ENCODE results near the gene COMMD6. TPM values are rescaled to one million over a fixed set of nuclear protein-coding genes. Genes with fewer than 3 reads are reported as not detected.

COMMD6 gene
- total RNA-seq, 4 donors from 2014 or later, result 45.1 to 92.6 (median 46.2) TPM

GRCh38 chr13:75513271-75513670, 24.4 kb downstream of the COMMD6 start:
- Histone ChIP-seq H3K36me3 (no peaks in the 10 kb centered on the region), H3K4me1 (no peaks in the 10 kb centered on the region), H3K27ac (no peak overlapping the region), H3K4me3 (no peak overlapping the region), H3K27me3 (no peaks in the 10 kb centered on the region), H3K9me3 (no peaks in the 10 kb centered on the region)
- TF ChIP-seq CTCF (IDR thresholded peaks at IDR 0.05), result no peak
- TF ChIP-seq EP300 (IDR thresholded peaks at IDR 0.05; ENCODE audit: low read depth), result no peak
- no peak for TF ChIP-seq POLR2AphosphoS5 (IDR thresholded peaks at IDR 0.05)
- no peak for TF ChIP-seq POLR2A (IDR thresholded peaks at IDR 0.05)
- in situ Hi-C loops (cut with MboI; ENCODE audit: low pct_ligation_motif_present in 1 of 4, low pct_unique_long_range_greater_than_20kb in 1 of 4, low sequenced_read_pairs in 3 of 4), result no loop called here
- 88 to 89% methylated on average over 5 of the region's 5 CpGs for WGBS, 2 donors (ENCODE audit: low coverage in 1 of 2)
- intact Hi-C loops (cut with DNase I; ENCODE audit: low total_unique reads), result no loop called here
- DNase-seq, result no peak

- Histone ChIP-seq H3K9me3 (no peaks in the 10 kb centered on the region), H3K27ac (no peak overlapping the region), H3K4me1 (no peaks in the 10 kb centered on the region), H3K4me3 (no peak overlapping the region), H3K36me3 (no peaks in the 10 kb centered on the region), H3K27me3 (no peaks in the 10 kb centered on the region)
- WGBS, 2 donors (ENCODE audit: low coverage in 1 of 2), result 55 to 74% methylated on average over 3 of the region's 3 CpGs
- in situ Hi-C loops (cut with MboI; ENCODE audit: low pct_ligation_motif_present in 1 of 4, low pct_unique_long_range_greater_than_20kb in 1 of 4, low sequenced_read_pairs in 3 of 4), result no loop called here
- TF ChIP-seq POLR2AphosphoS5 (IDR thresholded peaks at IDR 0.05) (no peak), POLR2A (IDR thresholded peaks at IDR 0.05) (no peak), CTCF (IDR thresholded peaks at IDR 0.05) (no peak), EP300 (IDR thresholded peaks at IDR 0.05; ENCODE audit: low read depth) (no peak)
- intact Hi-C loops (cut with DNase I; ENCODE audit: low total_unique reads), result no loop called here
- no peak for DNase-seq
Measured at GRCh38 chr13:75512253-75512652, 25.4 kb downstream of the COMMD6 start.

GRCh38 chr13:75511051-75511625, 26.5 kb downstream of the COMMD6 start:
- 88 to 95% methylated on average over 3 of the region's 3 CpGs for WGBS, 2 donors (ENCODE audit: low coverage in 1 of 2)
- in situ Hi-C loops (cut with MboI; ENCODE audit: low pct_ligation_motif_present in 1 of 4, low pct_unique_long_range_greater_than_20kb in 1 of 4, low sequenced_read_pairs in 3 of 4), result no loop called here
- DNase-seq, result no peak

GRCh38 chr13:75508002-75508548, 29.6 kb downstream of the COMMD6 start:
- 96% methylated on average over 5 of the region's 6 CpGs; no CpG with 5 or more reads in 1 of the 2 donors for WGBS, 2 donors (ENCODE audit: low coverage in 1 of 2)
- no peaks in the 10 kb centered on the region for H3K9me3 ChIP-seq
- H3K27ac ChIP-seq, result no peak overlapping the region
- intact Hi-C loops (cut with DNase I; ENCODE audit: low total_unique reads) (no loop called here), in situ Hi-C loops (cut with MboI; ENCODE audit: low pct_ligation_motif_present in 1 of 4, low pct_unique_long_range_greater_than_20kb in 1 of 4, low sequenced_read_pairs in 3 of 4) (no loop called here)
- H3K27me3 ChIP-seq, result no peaks in the 10 kb centered on the region
- no peaks in the 10 kb centered on the region for H3K36me3 ChIP-seq
- TF ChIP-seq POLR2A (IDR thresholded peaks at IDR 0.05), result no peak
- TF ChIP-seq CTCF (IDR thresholded peaks at IDR 0.05), result no peak
- TF ChIP-seq POLR2AphosphoS5 (IDR thresholded peaks at IDR 0.05), result no peak
- no peak for TF ChIP-seq EP300 (IDR thresholded peaks at IDR 0.05; ENCODE audit: low read depth)
- DNase-seq, result no peak
- H3K4me1 ChIP-seq, result no peaks in the 10 kb centered on the region
- no peak overlapping the region for H3K4me3 ChIP-seq

More at GRCh38 chr13:75511051-75511625, 26.5 kb downstream of the COMMD6 start:
- intact Hi-C loops (cut with DNase I; ENCODE audit: low total_unique reads), result no loop called here
- no peak overlapping the region for H3K27ac ChIP-seq
- no peak overlapping the region for H3K4me3 ChIP-seq
- no peaks in the 10 kb centered on the region for H3K27me3 ChIP-seq
- no peaks in the 10 kb centered on the region for H3K4me1 ChIP-seq
- H3K9me3 ChIP-seq, result no peaks in the 10 kb centered on the region
- H3K36me3 ChIP-seq, result no peaks in the 10 kb centered on the region
- TF ChIP-seq CTCF (IDR thresholded peaks at IDR 0.05) (no peak), EP300 (IDR thresholded peaks at IDR 0.05; ENCODE audit: low read depth) (no peak), POLR2AphosphoS5 (IDR thresholded peaks at IDR 0.05) (no peak), POLR2A (IDR thresholded peaks at IDR 0.05) (no peak)
